T follicular helper cell (primary cell): Measurements from ENCODE around the gene CEP135.
"Not testable (repeated sequence)": the region's sequence is repeated elsewhere in the genome, so short reads cannot be mapped to it uniquely, and the experiment has no call there.

Experiments
- DNase-seq: peaks from one replicate; pipeline ENCODE4 v3.0.0-alpha.2; 2020; ENCODE audit warnings: low read depth

Gene CEP135

GRCh38 chr4:55947254-55947882 is 1.4 kb upstream of the CEP135 start:
- no peak for DNase-seq

DNA sequence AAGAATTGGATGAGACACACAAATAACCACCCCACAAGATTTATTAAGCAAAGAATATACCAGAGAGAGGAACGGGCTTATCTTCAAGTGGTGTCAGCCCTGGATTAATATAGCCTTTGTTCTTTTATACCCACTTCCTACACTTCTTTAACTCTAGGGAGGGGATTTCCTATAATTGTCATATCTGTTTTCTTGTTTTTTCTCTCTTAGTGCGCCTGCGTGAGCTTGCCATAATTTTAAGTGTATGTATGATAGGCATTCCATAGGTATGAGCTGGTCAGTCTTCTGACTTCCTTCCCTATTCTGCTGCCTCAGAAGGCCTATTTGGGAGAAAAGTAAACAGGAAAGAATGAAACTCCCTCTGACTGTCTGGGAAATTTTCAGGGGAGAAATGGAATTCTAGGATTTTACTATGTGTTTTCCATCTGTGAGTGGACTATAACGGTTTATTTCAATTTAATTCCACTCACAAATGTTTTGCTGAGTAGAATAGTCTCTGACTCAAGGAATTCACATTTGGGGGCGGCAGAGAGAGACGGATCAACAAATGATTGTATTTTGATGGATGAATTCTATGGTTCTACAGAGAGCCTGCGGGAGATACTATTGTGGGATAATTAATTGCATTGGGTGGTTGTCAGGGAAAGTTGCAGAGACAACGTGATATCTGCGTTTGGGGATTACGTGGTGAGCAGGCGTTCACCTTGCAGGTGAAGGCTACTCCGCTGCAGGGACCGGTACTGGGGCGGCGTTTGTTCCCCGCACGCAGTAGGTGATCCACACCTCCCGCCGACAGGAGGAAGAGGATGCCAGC is 626 bp upstream of the CEP135 start:
- DNase-seq, result peak; percentile 40

- no peak for DNase-seq
These were observed 697 bp downstream of the CEP135 start for GRCh38 chr4:55949482-55949802.

DNA sequence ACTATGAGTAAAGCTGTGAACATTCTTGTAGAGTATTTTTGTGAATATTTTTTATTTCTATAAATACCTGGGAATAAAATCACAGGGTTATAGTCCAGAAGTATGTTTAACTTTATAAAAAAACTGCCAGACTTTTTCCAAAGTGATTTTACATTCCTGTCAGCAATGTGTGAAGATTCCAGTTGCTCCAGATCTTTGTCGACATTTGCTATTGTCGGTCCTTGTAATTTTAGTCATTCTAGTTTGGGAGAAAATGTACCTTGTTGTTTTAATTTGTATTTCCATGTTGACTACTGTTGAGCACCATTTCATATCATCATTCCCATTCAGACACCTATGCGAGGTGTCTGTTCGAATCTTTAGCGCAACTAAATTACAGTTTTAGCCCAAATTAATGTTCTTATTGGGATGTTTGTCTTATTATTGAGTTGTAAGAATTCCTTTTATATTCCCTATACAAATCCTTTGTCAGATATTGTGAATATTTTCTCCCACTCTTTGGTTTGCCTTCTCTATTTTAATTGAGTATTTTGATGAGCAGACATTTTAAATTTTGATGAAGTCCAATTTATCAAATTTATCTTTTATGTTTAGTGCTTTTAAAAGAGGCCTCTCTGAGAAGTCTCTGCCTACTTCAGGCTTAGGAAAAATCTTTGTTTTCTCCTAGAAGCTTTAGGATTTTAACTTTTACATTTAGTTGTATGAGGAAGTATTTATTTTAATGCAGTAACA is 2.6 kb downstream of the CEP135 start:
- no peak for DNase-seq

- DNase-seq, result no peak
These were observed 7.0 kb downstream of the CEP135 start for GRCh38 chr4:55955710-55956109.

- DNase-seq, result no peak
These were observed 10.9 kb downstream of the CEP135 start for GRCh38 chr4:55959655-55960054.

DNA sequence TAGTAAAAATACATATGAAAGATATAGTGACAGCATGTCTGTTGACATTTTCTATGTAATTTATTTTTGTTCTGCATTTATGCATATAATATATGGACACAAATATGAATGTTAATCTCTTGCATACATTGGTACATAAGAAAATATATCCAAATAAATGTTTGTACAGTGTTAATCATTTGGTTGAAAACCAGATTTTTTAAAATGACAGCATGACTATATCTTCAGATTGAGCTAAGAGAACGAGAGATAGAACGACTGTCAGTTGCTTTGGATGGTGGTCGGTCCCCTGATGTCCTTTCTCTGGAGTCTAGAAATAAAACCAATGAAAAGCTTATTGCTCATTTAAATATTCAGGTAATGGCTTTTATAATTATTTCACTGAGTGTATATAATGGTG is 15.3 kb downstream of the CEP135 start:
- DNase-seq, result no peak

- DNase-seq, result no peak
These were observed 16.8 kb downstream of the CEP135 start for GRCh38 chr4:55965585-55965984.

GRCh38 chr4:55966324-55966723 is 17.6 kb downstream of the CEP135 start:
- DNase-seq, result not testable (repeated sequence)

GRCh38 chr4:55967376-55967775 is 18.6 kb downstream of the CEP135 start:
- no peak for DNase-seq

DNA sequence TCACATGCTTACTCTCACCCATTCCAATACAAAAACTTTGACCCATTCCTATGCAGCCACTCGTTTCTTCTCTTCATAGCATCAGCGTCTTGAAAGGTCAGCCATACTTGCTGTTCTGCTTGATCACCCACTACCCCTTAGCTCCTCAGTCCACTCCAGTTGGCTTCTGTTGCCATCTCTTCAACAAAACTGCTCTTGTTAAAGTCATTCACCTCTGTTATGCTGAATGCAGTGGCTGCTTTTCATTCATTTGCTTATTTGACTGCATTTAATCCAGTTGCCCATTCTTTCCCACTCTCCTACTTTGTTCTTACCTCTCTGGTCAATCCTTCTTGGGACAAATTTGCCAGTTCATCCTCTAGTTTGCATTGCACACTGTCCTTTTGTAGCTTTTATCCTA is 24.9 kb downstream of the CEP135 start:
- no peak for DNase-seq

DNA sequence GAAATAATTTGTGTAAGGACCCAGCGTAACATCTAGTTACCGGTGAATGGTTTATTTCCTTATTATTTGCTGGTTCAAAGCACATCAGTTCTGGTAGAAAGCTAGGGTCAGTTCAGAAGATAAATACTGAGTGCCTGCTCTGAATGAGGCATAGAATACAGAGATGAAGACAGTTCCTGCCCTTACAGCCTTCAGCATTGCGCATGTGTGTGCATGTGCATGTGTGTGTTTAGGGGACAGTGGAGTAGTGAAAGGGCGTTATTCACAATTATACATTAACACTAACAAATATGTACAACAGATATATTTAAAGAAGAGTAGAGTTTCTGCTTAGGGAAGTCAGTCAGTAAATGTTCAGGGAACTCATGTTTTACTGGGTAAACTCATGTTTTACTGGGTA is 29.1 kb downstream of the CEP135 start:
- no peak for DNase-seq

DNA sequence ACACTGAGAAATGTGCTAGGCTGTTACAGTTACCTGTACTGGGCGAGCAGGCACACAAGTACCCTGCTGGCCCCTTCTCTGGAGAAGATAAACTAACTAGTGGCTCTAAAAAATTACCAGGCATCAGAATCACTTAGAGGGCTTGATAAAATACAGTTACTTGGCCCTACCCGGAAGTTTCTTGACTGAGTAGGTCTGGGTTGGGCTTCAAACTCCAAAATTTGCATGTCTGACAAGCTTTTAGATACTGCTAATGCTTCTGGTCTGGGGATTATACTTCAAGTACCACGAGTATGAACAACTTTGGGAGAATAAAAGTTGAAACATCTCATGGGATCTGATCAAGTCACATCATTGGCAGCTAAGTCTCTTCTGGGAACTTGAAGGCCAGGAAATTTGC is 30.8 kb downstream of the CEP135 start:
- DNase-seq, result no peak

DNA sequence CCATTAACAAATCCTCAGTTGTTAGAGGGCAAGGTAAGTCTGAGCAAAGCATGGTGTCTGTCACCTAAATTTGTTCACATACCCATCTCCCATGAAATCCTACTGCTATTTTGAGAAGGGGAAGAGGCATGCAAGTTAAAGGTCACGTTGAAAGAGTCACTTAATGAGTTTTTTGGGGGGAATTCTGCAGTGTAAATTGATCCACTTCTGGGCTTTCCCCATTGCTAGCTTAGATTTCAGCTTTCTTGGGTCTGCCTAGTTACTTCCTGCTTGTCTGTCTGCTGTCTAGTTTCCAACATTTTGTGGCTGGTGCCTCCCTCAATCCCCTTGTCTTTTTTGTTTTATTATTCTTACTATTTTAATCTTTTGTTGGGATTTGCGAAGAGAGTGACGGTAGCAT is 32.0 kb downstream of the CEP135 start:
- DNase-seq, result no peak

DNA sequence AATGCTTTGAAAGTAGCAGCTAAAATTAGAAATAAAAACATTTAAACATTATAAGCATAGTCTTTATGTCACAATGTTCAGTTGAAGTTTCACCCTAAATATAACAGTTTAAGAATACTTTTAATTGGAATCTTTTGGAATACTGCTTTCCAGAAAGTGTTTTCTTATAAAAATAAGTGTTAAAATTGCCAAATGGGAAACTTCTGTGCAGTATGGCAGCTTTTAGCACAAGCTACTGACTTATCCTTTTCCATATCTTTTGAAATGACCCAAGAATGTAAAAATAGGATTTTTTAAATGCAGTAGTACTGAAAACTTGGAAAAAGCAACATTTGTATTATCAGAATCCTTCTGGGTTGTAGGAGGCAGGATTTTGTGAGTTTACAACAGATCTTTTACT is 34.2 kb downstream of the CEP135 start:
- no peak for DNase-seq

DNA sequence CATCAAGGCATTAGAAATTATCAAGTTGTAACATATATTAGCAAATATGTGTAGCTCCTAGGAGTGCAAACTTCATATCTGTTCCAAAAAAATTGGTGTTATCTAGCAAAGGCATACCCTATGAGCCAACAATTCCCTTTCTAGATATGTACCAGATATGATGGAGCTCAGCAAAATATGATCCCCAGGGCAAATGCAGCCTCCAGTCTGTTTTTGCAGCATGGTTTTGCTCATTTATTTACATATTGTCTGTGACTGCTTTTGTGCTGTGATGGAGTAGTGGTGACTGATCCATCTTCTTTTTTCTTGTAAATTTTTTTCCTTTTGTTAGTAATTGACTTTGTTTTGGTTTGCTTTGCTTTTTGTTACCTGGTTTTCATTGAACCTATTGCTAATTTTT is 41.0 kb downstream of the CEP135 start:
- DNase-seq, result no peak

GRCh38 chr4:55993994-55994663 is 45.4 kb downstream of the CEP135 start:
- no peak for DNase-seq

DNA sequence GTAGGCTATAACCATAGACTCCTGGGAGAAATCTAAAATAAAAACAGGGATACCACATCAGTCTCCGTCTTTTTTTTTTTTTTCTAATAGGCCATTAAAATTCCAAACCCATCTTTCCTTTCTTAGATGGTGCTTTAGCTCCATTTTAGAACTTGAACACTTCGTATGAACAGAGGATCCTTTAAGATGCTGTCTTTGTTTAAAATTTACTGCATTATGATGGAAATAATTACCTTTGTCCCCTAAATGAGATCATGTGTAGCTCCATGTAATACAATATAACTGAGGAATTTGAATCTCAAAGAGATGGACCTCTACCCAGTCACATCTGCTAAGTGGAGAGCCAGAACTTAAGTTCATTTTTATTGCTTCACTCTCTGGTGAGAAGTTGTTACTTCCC is 47.9 kb downstream of the CEP135 start:
- no peak for DNase-seq

- DNase-seq, result no peak
These were observed 54.9 kb downstream of the CEP135 start for GRCh38 chr4:56003606-56004005.

GRCh38 chr4:56004235-56004634 is 55.5 kb downstream of the CEP135 start:
- DNase-seq, result no peak

DNA sequence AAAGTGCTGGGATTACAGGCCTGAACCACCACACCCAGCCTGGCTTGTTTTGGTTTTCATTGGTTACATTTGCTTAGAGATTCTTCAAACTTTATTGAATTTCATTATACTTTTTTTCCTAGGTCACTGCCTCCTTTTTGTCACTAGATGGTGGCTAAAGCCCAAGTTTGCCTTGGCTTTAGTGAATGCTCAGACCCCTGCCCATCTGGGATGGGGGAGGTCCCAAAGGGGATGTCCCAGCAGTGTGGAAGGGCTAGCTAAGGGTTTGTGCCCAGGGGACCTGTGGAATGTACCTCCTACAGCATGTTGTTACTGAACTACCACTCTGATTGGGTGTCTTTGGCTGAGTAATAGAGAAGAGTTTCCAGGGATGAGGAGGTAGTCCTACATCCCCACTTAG is 58.4 kb downstream of the CEP135 start:
- DNase-seq, result no peak

DNA sequence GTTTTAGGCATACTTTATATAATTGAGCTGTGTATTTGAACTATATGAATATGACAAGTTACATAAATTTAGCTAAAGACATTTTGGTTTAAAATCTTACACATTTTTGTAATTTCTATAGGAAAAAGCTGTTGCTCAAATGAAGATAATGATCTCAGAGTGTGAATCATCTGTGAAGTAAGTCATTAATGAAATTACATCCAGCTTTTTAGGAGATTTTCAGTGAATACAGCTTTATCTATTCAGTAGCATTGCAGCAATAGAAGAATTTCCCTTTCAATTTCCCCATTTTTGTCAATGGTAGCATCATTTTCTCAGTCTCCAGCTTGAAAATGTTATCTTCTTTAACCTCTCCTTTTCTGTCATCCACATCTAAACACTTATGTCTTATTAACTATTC is 59.5 kb downstream of the CEP135 start:
- DNase-seq, result no peak

- no peak for DNase-seq
These were observed 77.9 kb downstream of the CEP135 start for GRCh38 chr4:56026596-56026995.
